Jurkat, Clone E6-1 (cell line): ENCODE data around the gene TRPV6.

ENCODE experiments used
- DNase-seq: peaks from one replicate; pipeline ENCODE4 v3.0.0-alpha.2; 2011; ENCODE audit warnings: low read depth, low spot score
- H3K4me3 ChIP-seq: 2 replicates; pipeline ENCODE4 v1.5.1; 2011; ENCODE audit warnings: mild to moderate bottlenecking, low read length, control low read depth, moderate library complexity

Gene TRPV6

GRCh38 chr7:142872106-142872675, 13.4 kb downstream of the TRPV6 start:
- no peak for DNase-seq
- H3K4me3 ChIP-seq = no peak overlapping the region

GRCh38 chr7:142871260-142872105, 14.1 kb downstream of the TRPV6 start:
- H3K4me3 ChIP-seq = no peak overlapping the region
- DNase-seq = no peak

- DNase-seq = no peak
- no peak overlapping the region for H3K4me3 ChIP-seq
Measured at GRCh38 chr7:142870566-142871259, 14.8 kb downstream of the TRPV6 start.

- DNase-seq = no peak
- no peak overlapping the region for H3K4me3 ChIP-seq
Measured at GRCh38 chr7:142870147-142870559, 15.4 kb downstream of the TRPV6 start.

GRCh38 chr7:142869434-142869833, 16.1 kb downstream of the TRPV6 start:
- no peak overlapping the region for H3K4me3 ChIP-seq
- DNase-seq = no peak

GRCh38 chr7:142868986-142869415, 16.5 kb downstream of the TRPV6 start:
- DNase-seq = no peak

GRCh38 chr7:142868188-142868985, 17.2 kb downstream of the TRPV6 start:
- H3K4me3 ChIP-seq = no peak overlapping the region
- DNase-seq = no peak

More at GRCh38 chr7:142868986-142869415, 16.5 kb downstream of the TRPV6 start:
- H3K4me3 ChIP-seq = no peak overlapping the region

GRCh38 chr7:142867398-142868187, 18.0 kb downstream of the TRPV6 start:
- H3K4me3 ChIP-seq = no peak overlapping the region
- DNase-seq = no peak

GRCh38 chr7:142867097-142867378, 18.5 kb downstream of the TRPV6 start:
- no peak for DNase-seq
- H3K4me3 ChIP-seq = no peak overlapping the region

- H3K4me3 ChIP-seq = no peak overlapping the region
- no peak for DNase-seq
Measured at GRCh38 chr7:142866361-142867096, 19.0 kb downstream of the TRPV6 start.

GRCh38 chr7:142865766-142866165, 19.8 kb downstream of the TRPV6 start:
- no peak for DNase-seq
- no peak overlapping the region for H3K4me3 ChIP-seq

- no peak overlapping the region for H3K4me3 ChIP-seq
- no peak for DNase-seq
Measured at GRCh38 chr7:142864980-142865747, 20.4 kb downstream of the TRPV6 start.

- no peak for DNase-seq
- H3K4me3 ChIP-seq = no peak overlapping the region
Measured at GRCh38 chr7:142863891-142864685, 21.5 kb downstream of the TRPV6 start.

GRCh38 chr7:142862786-142863400, 22.7 kb downstream of the TRPV6 start:
- DNase-seq = no peak
- no peak overlapping the region for H3K4me3 ChIP-seq

GRCh38 chr7:142862351-142862750, 23.2 kb downstream of the TRPV6 start:
- no peak for DNase-seq
- H3K4me3 ChIP-seq = no peak overlapping the region

- no peak overlapping the region for H3K4me3 ChIP-seq
- DNase-seq = no peak
Measured at GRCh38 chr7:142860968-142861367, 24.6 kb downstream of the TRPV6 start.
